K562 (cell line): ENCODE data around the gene SNRPD2. TPM values are rescaled to one million over a fixed set of nuclear protein-coding genes. Genes with fewer than 3 reads are reported as not detected.

Experiments
- ATF7 ChIP-seq: fragments of 450-650 bp; IDR thresholded peaks from 2 replicates; pipeline ENCODE4 v1.7.1; 2014; ENCODE audit warnings: mild to moderate bottlenecking, moderate library complexity
- COPS2 ChIP-seq: fragments of 450-650 bp; conservative IDR thresholded peaks from 2 replicates; pipeline ENCODE4 v1.6.1; 2016; ENCODE audit warnings: mild to moderate bottlenecking, moderate library complexity
- DLX4 ChIP-seq: fragments of 250-450 bp; sonication (Bioruptor Pico); IDR thresholded peaks from 2 replicates; pipeline ENCODE4 v1.6.1; 2021; ENCODE audit warnings: mild to moderate bottlenecking
- DPF2 ChIP-seq: fragments of 450-650 bp; IDR thresholded peaks from 2 replicates; pipeline ENCODE4 v1.6.1; 2016
- ELF2 ChIP-seq: fragments of 250-450 bp; sonication (Bioruptor Pico); IDR thresholded peaks from 2 replicates; pipeline ENCODE4 v1.5.0; 2021; ENCODE audit warnings: mild to moderate bottlenecking
- FIP1L1 ChIP-seq: fragments of 200-400 bp; formaldehyde crosslinking; IDR thresholded peaks from 2 replicates; pipeline ENCODE4 v1.6.1; 2018; ENCODE audit warnings: mild to moderate bottlenecking, low read depth, low read length; ENCODE audit not compliant: poor library complexity, severe bottlenecking
- FOS ChIP-seq: IDR thresholded peaks from 3 replicates; pipeline ENCODE4 v1.6.1; 2011; ENCODE audit not compliant: insufficient read length; ENCODE audit errors: extremely low read depth
- HDAC3 ChIP-seq: fragments of 450-650 bp; IDR thresholded peaks from 2 replicates; pipeline ENCODE4 v1.6.1; 2018; ENCODE audit warnings: borderline replicate concordance, mild to moderate bottlenecking, moderate library complexity; ENCODE audit not compliant: partially characterized antibody
- HINFP ChIP-seq: fragments of 450-650 bp; conservative IDR thresholded peaks from 2 replicates; pipeline ENCODE4 v1.6.1; 2016; ENCODE audit warnings: missing genetic modification characterization, low read depth, mild to moderate bottlenecking, control low read depth, missing compliant biosample characterization
- LCOR ChIP-seq: sonication (generic); formaldehyde crosslinking; IDR thresholded peaks from 2 replicates; pipeline ENCODE4 v1.8.0; 2022; ENCODE audit warnings: mild to moderate bottlenecking, missing genetic modification reagents
- MAZ ChIP-seq, 2 experiments: fragments of 450-650 bp in 1 of 2; sonication (generic) in 1 of 2; formaldehyde crosslinking; IDR thresholded peaks in 1 of 2; conservative IDR thresholded peaks in 1 of 2; 2 replicates each; pipeline versions ENCODE4 v1.4.0 to v1.5.0; 2020; ENCODE audit warnings: mild to moderate bottlenecking in 1 of 2, missing genetic modification reagents in 1 of 2
- NRF1 ChIP-seq, 2 experiments: fragments of 450-650 bp; IDR thresholded peaks in 1 of 2; conservative IDR thresholded peaks in 1 of 2; 2 replicates each; pipeline ENCODE4 v1.6.1; 2014; ENCODE audit warnings: mild to moderate bottlenecking in 2 of 2
- NUFIP1 ChIP-seq: fragments of 450-650 bp; IDR thresholded peaks from 2 replicates; pipeline ENCODE4 v1.6.1; 2018; ENCODE audit not compliant: partially characterized antibody
- PATZ1 ChIP-seq: fragments of 250-450 bp; sonication (Bioruptor Pico); IDR thresholded peaks from 2 replicates; pipeline ENCODE4 v1.5.0; 2020; ENCODE audit warnings: mild to moderate bottlenecking, borderline replicate concordance
- PHB ChIP-seq: fragments of 250-450 bp; sonication (Bioruptor Pico); IDR thresholded peaks from 2 replicates; pipeline ENCODE4 v1.5.0; 2021
- POLR3G ChIP-seq: IDR thresholded peaks from 2 replicates; pipeline ENCODE4 v1.6.1; 2011; ENCODE audit not compliant: insufficient read length, insufficient replicate concordance; ENCODE audit errors: extremely low read depth
- SIN3A ChIP-seq, 2 experiments: fragments of 150-350 bp in 1 of 2; IDR thresholded peaks; 2 replicates each; pipeline ENCODE4 v1.6.1; 2011 to 2016; ENCODE audit warnings: borderline replicate concordance in 2 of 2, low read depth in 2 of 2, low read length in 2 of 2, mild to moderate bottlenecking in 2 of 2, moderate library complexity in 2 of 2; ENCODE audit not compliant: control insufficient read depth in 1 of 2
- SIN3B ChIP-seq: fragments of 450-650 bp; IDR thresholded peaks from 2 replicates; pipeline ENCODE4 v1.6.1; 2017; ENCODE audit warnings: low read depth, mild to moderate bottlenecking, moderate library complexity
- SMAD2 ChIP-seq: fragments of 150-350 bp; IDR thresholded peaks from 2 replicates; pipeline ENCODE4 v1.6.1; 2014; ENCODE audit warnings: low read depth, mild to moderate bottlenecking, low read length
- YY1 ChIP-seq, 3 experiments: IDR thresholded peaks; 2 replicates each; pipeline ENCODE4 v1.6.1; 2011; ENCODE audit warnings: low read length in 2 of 3, mild to moderate bottlenecking in 2 of 3, moderate library complexity in 2 of 3, borderline replicate concordance in 1 of 3, control low read depth in 1 of 3, low read depth in 1 of 3; ENCODE audit not compliant: insufficient read depth in 3 of 3, insufficient replicate concordance in 2 of 3, control insufficient read depth in 1 of 3, insufficient read length in 1 of 3; ENCODE audit errors: extremely low read depth in 1 of 3
- ZNF384 ChIP-seq: IDR thresholded peaks from 2 replicates; pipeline ENCODE4 v1.6.1; 2012; ENCODE audit warnings: low read depth, low read length, improper control_type of control experiment
- ZNF444 ChIP-seq: fragments of 250-450 bp; sonication (Bioruptor Pico); IDR thresholded peaks from 2 replicates; pipeline ENCODE4 v1.4.0; 2020; ENCODE audit warnings: mild to moderate bottlenecking, moderate library complexity
- ZSCAN32 ChIP-seq: fragments of 450-650 bp; formaldehyde crosslinking; IDR thresholded peaks from 2 replicates; pipeline ENCODE4 v1.4.0; 2020; ENCODE audit warnings: mild to moderate bottlenecking, moderate library complexity
- polyA plus RNA-seq, 8 experiments: library from polyadenylated mRNA; depleted of rRNA in 4 of 8; stranded (reverse) in 5 of 8; unstranded in 3 of 8; fragments of >200 nt; fragmentation: Nextera tagmentation in 2 of 8; fragmentation: Illumina TruSeq in 1 of 8; extraction: Ambion mirVana in 2 of 8; extraction: Trizol in 1 of 8; gene quantifications; 2 replicates each; pipeline versions ENCODE4 v1.2.1 to v1.2.3, GENCODE V29; 2011 to 2014; ENCODE audit warnings: inconsistent platforms in 1 of 8, missing spikeins in 1 of 8
- total RNA-seq, 7 experiments: library from RNA; depleted of rRNA in 6 of 7; stranded (reverse); fragments of >200 nt in 6 of 7; fragmentation: Illumina TruSeq in 2 of 7; extraction: Trizol in 2 of 7; gene quantifications; 2 replicates each; pipeline versions ENCODE4 v1.2.1 to v1.2.3, GENCODE V29; 2011 to 2021; ENCODE audit warnings: low replicate concordance in 1 of 7

The SNRPD2 gene
- total and polyA plus RNA-seq, 9 of the 15 experiments (the other 6 are each of a cell fraction or from before 2014, with no cell fraction given) = 728 to 4,411 (median 1,029) TPM

- no peak for TF ChIP-seq SIN3B
- TF ChIP-seq LCOR (CRISPR knock-in tag) = 0 out of 2 replicates have a peak, but pooled peaks have one; percentile 21
- peak; percentile 48 to 78; a peak in 3 of 4 replicates for TF ChIP-seq MAZ (CRISPR knock-in tag; conservative IDR thresholded peaks at IDR 0.05 in 1 of 2, IDR thresholded peaks at IDR 0.05 in 1 of 2)
- no peak for TF ChIP-seq HINFP
- TF ChIP-seq SMAD2 = no peak
- TF ChIP-seq ZNF444 (CRISPR knock-in tag) = no peak
- no peak for TF ChIP-seq ZSCAN32 (CRISPR knock-in tag)
- no peak for TF ChIP-seq HDAC3
- TF ChIP-seq COPS2 = no peak
- TF ChIP-seq ATF7 = peak; percentile 35; the same call in 1 of the 2 replicates
- no peak for TF ChIP-seq DLX4 (CRISPR knock-in tag)
- TF ChIP-seq NRF1 (conservative IDR thresholded peaks at IDR 0.05 in 1 of 2, IDR thresholded peaks at IDR 0.05 in 1 of 2) = peak; percentile 31 to 52; a peak in 2 of 4 replicates
- no peak for TF ChIP-seq SIN3A (IDR thresholded peaks at IDR 0.05; ENCODE audit: borderline replicate concordance in 2 of 2, control insufficient read depth in 1 of 2, low read depth in 2 of 2, low read length in 2 of 2)
- no peak for TF ChIP-seq FOS
- TF ChIP-seq POLR3G = no peak
- TF ChIP-seq YY1 (IDR thresholded peaks at IDR 0.05; ENCODE audit: borderline replicate concordance in 1 of 3, control insufficient read depth in 1 of 3, extremely low read depth in 1 of 3, insufficient read depth in 3 of 3, insufficient read length in 1 of 3, insufficient replicate concordance in 2 of 3, low read depth in 1 of 3, low read length in 2 of 3) = peak in 2 of 3 experiments; percentile 62 to 72
- no peak for TF ChIP-seq PATZ1 (CRISPR knock-in tag)
- 0 out of 2 replicates have a peak, but pooled peaks have one; percentile 14 for TF ChIP-seq PHB (CRISPR knock-in tag)
- peak; percentile 56 for TF ChIP-seq DPF2
- TF ChIP-seq FIP1L1 = peak; percentile 66
- no peak; the same call in 1 of the 2 replicates for TF ChIP-seq ZNF384
- TF ChIP-seq NUFIP1 = no peak
- peak; percentile 40; the same call in 1 of the 2 replicates for TF ChIP-seq ELF2 (CRISPR knock-in tag)
Observed at GRCh38 chr19:45681391-45682015, 10.2 kb downstream of the SNRPD2 start (continued).
